ENCODE data around the gene DNAJC5. TPM values are rescaled to one million over a fixed set of nuclear protein-coding genes. Genes with fewer than 3 reads are reported as not detected.

DNAJC5 gene
- total and polyA plus RNA-seq, 10 donors, result 12.7 to 83.1 (median 58.6) TPM

- H3K4me3 ChIP-seq, result peak overlapping the region; percentile 45 to 87 (median 56)
- H3K9me3 ChIP-seq, result no peaks in the 10 kb centered on the region
- H3K27ac ChIP-seq, result peak overlapping the region; percentile 79 to 97 (median 90)
- intact Hi-C loops (cut with DNase I; ENCODE audit: low total_unique reads), result no loop called here
- peaks cover 0 to 48% (median 3%) of the 10 kb centered on the region in 6 donors for H3K36me3 ChIP-seq
- H3K4me1 ChIP-seq, result peaks cover 21 to 72% (median 65%) of the 10 kb centered on the region in 6 donors
- TF ChIP-seq POLR2AphosphoS5 (IDR thresholded peaks at IDR 0.05) (peak; percentile 34 to 60 (median 57)), POLR2A (IDR thresholded peaks at IDR 0.05) (no peak)
- H3K27me3 ChIP-seq (replicated peaks in 1 of 7), result no peaks in the 10 kb centered on the region
- WGBS, 5 donors, result 9 to 14% (median 12%) methylated on average over 17 to 18 of the region's 18 CpGs
- peak; percentile 89 for DNase-seq
Measured at GRCh38 chr20:63896264-63897105, 1.6 kb downstream of the DNAJC5 start.

DNA sequence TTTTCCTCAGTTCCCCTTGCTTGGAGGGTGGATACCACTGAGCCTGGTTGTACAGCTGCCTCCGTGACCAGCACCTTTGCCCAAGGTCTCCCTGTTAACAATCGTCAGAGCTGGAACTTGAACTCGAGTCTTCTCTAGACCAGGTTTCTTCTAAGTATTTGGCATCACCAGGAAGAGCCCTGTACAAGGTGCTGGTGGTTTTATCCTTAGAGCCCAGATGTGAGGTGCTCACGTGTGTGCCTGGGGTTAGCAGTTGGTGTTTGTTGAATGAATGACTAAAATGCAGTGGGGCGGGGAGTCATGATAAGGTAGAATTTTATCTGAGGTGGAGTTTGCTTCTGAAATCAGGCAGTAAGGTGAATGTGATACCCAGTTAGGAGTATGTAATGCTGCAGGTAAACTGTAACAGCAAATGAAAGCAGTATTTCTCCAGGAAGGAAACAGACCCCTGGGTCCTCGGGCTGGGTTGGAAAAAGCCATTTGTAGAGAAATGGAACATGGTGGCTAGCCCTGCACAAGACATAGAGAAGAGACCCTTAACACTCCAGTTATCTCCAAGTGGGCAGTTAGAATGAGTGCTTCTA lies 3.1 kb downstream of the DNAJC5 start:
- H3K9me3 ChIP-seq, result no peaks in the 10 kb centered on the region
- peaks cover 0 to 39% (median 1%) of the 10 kb centered on the region in 6 donors for H3K36me3 ChIP-seq
- H3K4me3 ChIP-seq, result no peak overlapping the region
- H3K4me1 ChIP-seq, result peaks cover 21 to 88% (median 76%) of the 10 kb centered on the region in 6 donors
- intact Hi-C loops (cut with DNase I; ENCODE audit: low total_unique reads), result no loop called here
- 72 to 83% (median 78%) methylated on average over 6 of the region's 6 CpGs for WGBS, 5 donors
- DNase-seq, result no peak
- H3K27me3 ChIP-seq (replicated peaks in 1 of 7), result no peaks in the 10 kb centered on the region
- TF ChIP-seq POLR2A (IDR thresholded peaks at IDR 0.05) (no peak), CTCF (IDR thresholded peaks at IDR 0.05 in 8 of 11, conservative IDR thresholded peaks at IDR 0.05 in 3 of 11) (no peak), POLR2AphosphoS5 (IDR thresholded peaks at IDR 0.05) (no peak)
- H3K27ac ChIP-seq, result peak overlapping the region in 7 of 8 donors; percentile 79 to 97 (median 91)

DNA sequence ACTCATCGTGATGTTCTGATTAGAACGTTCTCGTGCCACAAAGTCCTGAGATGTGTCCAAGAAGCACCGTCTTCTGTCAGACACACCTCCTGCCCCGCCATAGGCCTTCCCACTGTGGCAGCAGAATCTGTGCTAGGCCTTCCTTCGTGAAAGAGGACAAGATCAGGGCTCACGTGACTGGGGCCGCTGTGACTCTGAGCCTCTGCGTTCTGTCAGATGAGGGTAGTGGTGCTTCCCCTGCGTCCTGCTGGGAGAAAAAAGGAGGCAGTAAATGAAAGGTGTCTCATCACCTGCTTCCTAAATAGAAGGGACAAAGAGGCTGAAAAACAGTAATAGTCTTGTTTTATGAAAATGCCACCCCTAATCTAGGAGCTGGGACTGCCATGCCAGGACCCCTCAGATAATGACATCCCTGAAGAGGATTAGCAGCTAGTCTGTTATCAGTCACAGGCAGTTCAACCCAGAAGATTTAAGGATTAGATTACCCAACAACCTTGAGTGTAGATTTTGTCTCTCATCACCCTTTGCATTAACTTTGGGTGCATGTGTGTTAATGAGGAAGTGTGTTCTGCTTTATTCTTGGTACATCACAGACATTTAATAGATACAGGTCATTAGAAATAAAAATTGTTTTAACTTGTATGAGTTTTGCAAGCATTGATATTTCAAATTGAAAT lies 4.1 kb downstream of the DNAJC5 start:
- peak overlapping the region in 7 of 8 donors; percentile 39 to 97 (median 75) for H3K27ac ChIP-seq
- intact Hi-C loops (cut with DNase I; ENCODE audit: low total_unique reads), result no loop called here
- H3K4me1 ChIP-seq, result peaks cover 21 to 93% (median 83%) of the 10 kb centered on the region in 6 donors
- H3K4me3 ChIP-seq, result peak overlapping the region in 1 of 8 donors; percentile 13
- no peak for TF ChIP-seq POLR2AphosphoS5 (IDR thresholded peaks at IDR 0.05)
- TF ChIP-seq POLR2A (IDR thresholded peaks at IDR 0.05), result no peak
- no peak for TF ChIP-seq CTCF (IDR thresholded peaks at IDR 0.05 in 8 of 11, conservative IDR thresholded peaks at IDR 0.05 in 3 of 11)
- peak; percentile 81 for DNase-seq
- WGBS, 5 donors, result 64 to 75% (median 72%) methylated on average over 10 of the region's 10 CpGs
- no peaks in the 10 kb centered on the region for H3K9me3 ChIP-seq
- no peaks in the 10 kb centered on the region for H3K27me3 ChIP-seq (replicated peaks in 1 of 7)
- H3K36me3 ChIP-seq, result peaks cover 0 to 45% (median 1%) of the 10 kb centered on the region in 6 donors

- Histone ChIP-seq H3K36me3 (peaks cover 0 to 58% (median 1%) of the 10 kb centered on the region in 6 donors), H3K4me3 (peak overlapping the region in 1 of 8 donors; percentile 31), H3K27ac (peak overlapping the region in 7 of 8 donors; percentile 50 to 97 (median 71)), H3K27me3 (replicated peaks in 1 of 7) (no peaks in the 10 kb centered on the region), H3K4me1 (peaks cover 21 to 100% (median 86%) of the 10 kb centered on the region in 6 donors), H3K9me3 (no peaks in the 10 kb centered on the region)
- DNase-seq, result no peak
- TF ChIP-seq POLR2A (IDR thresholded peaks at IDR 0.05) (no peak), POLR2AphosphoS5 (IDR thresholded peaks at IDR 0.05) (no peak), CTCF (IDR thresholded peaks at IDR 0.05 in 8 of 11, conservative IDR thresholded peaks at IDR 0.05 in 3 of 11) (no peak)
- WGBS, 5 donors, result 41 to 62% (median 48%) methylated on average over 3 of the region's 3 CpGs
- intact Hi-C loops (cut with DNase I; ENCODE audit: low total_unique reads), result no loop called here
Measured at GRCh38 chr20:63900413-63900812, 5.5 kb downstream of the DNAJC5 start.
